Gastroesophageal sphincter (tissue), 3 donors: ENCODE results near the gene STX4.

ENCODE experiments used
- CTCF ChIP-seq, 4 experiments: fragments of 200-600 bp in 2 of 4; fragments of 450-650 bp in 2 of 4; sonication (generic) in 1 of 4; IDR thresholded peaks; one replicate each; pipeline ENCODE4 v1.5.1; 2017 to 2019; ENCODE audit warnings: antibody characterized with exemption in 4 of 4, mild to moderate bottlenecking in 2 of 4, moderate library complexity in 2 of 4
- POLR2A ChIP-seq, 2 donors: fragments of 450-650 bp; IDR thresholded peaks; one replicate each; pipeline ENCODE4 v1.6.1; 2017; ENCODE audit warnings: antibody characterized with exemption in 2 of 2, mild to moderate bottlenecking in 2 of 2, moderate library complexity in 1 of 2

GRCh38 chr16:31085873-31086628 is 52.7 kb downstream of the STX4 start:
- TF ChIP-seq CTCF (IDR thresholded peaks at IDR 0.05) (no peak), POLR2A (IDR thresholded peaks at IDR 0.05) (no peak)
